Amniotic stem cell (primary cell): ENCODE results near the gene SLC7A1.

Experiments
- DNase-seq: peaks from one replicate; lab custom pipeline; 2025; lab: John Stamatoyannopoulos, UW

The SLC7A1 gene

GRCh38 chr13:29583073-29583785 lies 12.3 kb downstream of the SLC7A1 start:
- DNase-seq, result peak; percentile 22

- no peak for DNase-seq
These were observed 13.3 kb downstream of the SLC7A1 start for GRCh38 chr13:29582171-29582570.

- no peak for DNase-seq
These were observed 13.8 kb downstream of the SLC7A1 start for GRCh38 chr13:29581666-29582065.

- DNase-seq, result no peak
These were observed 16.4 kb downstream of the SLC7A1 start for GRCh38 chr13:29579094-29579493.

- no peak for DNase-seq
These were observed 17.0 kb downstream of the SLC7A1 start for GRCh38 chr13:29578300-29579085.

GRCh38 chr13:29577136-29578051 lies 18.1 kb downstream of the SLC7A1 start:
- DNase-seq, result no peak

- no peak for DNase-seq
These were observed 18.9 kb downstream of the SLC7A1 start for GRCh38 chr13:29576581-29576980.

- no peak for DNase-seq
These were observed 20.4 kb downstream of the SLC7A1 start for GRCh38 chr13:29575098-29575497.

GRCh38 chr13:29573190-29573589 lies 22.3 kb downstream of the SLC7A1 start:
- no peak for DNase-seq

- DNase-seq, result no peak
These were observed 22.9 kb downstream of the SLC7A1 start for GRCh38 chr13:29572575-29572974.

GRCh38 chr13:29571876-29572570 lies 23.5 kb downstream of the SLC7A1 start:
- no peak for DNase-seq

GRCh38 chr13:29570051-29570654 lies 25.3 kb downstream of the SLC7A1 start:
- DNase-seq, result no peak

- no peak for DNase-seq
These were observed 26.0 kb downstream of the SLC7A1 start for GRCh38 chr13:29569253-29570050.

GRCh38 chr13:29568731-29569130 lies 26.8 kb downstream of the SLC7A1 start:
- DNase-seq, result no peak

- no peak for DNase-seq
These were observed 28.1 kb downstream of the SLC7A1 start for GRCh38 chr13:29567411-29567810.

- no peak for DNase-seq
These were observed 29.3 kb downstream of the SLC7A1 start for GRCh38 chr13:29566206-29566605.

GRCh38 chr13:29564818-29565217 lies 30.7 kb downstream of the SLC7A1 start:
- no peak for DNase-seq

GRCh38 chr13:29564373-29564772 lies 31.1 kb downstream of the SLC7A1 start:
- no peak for DNase-seq

GRCh38 chr13:29563941-29564340 lies 31.5 kb downstream of the SLC7A1 start:
- DNase-seq, result no peak

- DNase-seq, result no peak
These were observed 32.6 kb downstream of the SLC7A1 start for GRCh38 chr13:29562786-29563438.
